GM18951 (cell line): ENCODE data around the gene LIMA1.
"Not testable (repeated sequence)": the region's sequence is repeated elsewhere in the genome, so short reads cannot be mapped to it uniquely, and the experiment has no call there.

Experiments used
- POLR2A ChIP-seq: IDR thresholded peaks from 4 replicates; pipeline ENCODE4 v1.6.1; 2011; ENCODE audit warnings: mild to moderate bottlenecking; ENCODE audit not compliant: insufficient read length, insufficient read depth; ENCODE audit errors: extremely low read depth
- in situ Hi-C: fragments of 300-500 bp; cut with MboI; formaldehyde crosslinking; loops from one replicate; pipeline ENCODE4 v1.12.0; 2022; ENCODE audit warnings: low sequenced_read_pairs, mixed read lengths, inconsistent platforms; ENCODE audit not compliant: unreplicated experiment

LIMA1 gene

DNA sequence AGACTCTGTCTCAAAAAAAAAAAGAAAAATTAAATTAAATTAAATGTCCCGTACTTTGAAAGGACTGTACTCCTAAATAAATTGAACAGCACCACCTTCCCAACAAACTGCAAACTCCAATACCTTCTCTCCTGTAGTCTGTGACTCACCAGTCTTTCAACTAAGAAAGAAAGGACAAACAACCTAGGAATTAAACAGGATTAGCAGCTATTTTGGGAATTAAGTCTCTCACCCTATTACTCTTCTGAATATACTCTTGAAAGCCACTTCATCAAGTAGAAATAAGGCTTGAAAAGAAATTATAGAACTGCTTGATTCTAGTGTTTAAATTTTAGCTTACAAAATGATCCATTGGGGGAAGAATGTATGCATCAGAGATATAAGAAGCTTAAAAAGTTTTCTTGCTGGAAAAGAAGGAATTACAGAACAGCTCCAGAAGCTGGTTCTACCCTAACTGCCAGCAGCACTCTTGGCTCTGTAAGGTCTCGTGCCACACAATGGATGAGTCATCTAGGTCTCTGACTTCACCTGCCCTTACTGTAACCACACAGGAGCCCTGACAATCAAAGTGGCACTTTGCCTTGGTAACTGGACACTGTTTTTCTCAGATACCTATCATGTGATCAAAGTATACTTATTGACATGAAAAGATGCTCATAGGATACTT lies 59.2 kb downstream of the LIMA1 start:
- TF ChIP-seq POLR2A = no peak
- in situ Hi-C loops = no loop called here

- in situ Hi-C loops = no loop called here
- TF ChIP-seq POLR2A = peak; percentile 29
Measured at GRCh38 chr12:50222275-50222783, 61.0 kb downstream of the LIMA1 start.

GRCh38 chr12:50221228-50222008 lies 61.9 kb downstream of the LIMA1 start:
- TF ChIP-seq POLR2A = peak; percentile 61
- in situ Hi-C loops = no loop called here

DNA sequence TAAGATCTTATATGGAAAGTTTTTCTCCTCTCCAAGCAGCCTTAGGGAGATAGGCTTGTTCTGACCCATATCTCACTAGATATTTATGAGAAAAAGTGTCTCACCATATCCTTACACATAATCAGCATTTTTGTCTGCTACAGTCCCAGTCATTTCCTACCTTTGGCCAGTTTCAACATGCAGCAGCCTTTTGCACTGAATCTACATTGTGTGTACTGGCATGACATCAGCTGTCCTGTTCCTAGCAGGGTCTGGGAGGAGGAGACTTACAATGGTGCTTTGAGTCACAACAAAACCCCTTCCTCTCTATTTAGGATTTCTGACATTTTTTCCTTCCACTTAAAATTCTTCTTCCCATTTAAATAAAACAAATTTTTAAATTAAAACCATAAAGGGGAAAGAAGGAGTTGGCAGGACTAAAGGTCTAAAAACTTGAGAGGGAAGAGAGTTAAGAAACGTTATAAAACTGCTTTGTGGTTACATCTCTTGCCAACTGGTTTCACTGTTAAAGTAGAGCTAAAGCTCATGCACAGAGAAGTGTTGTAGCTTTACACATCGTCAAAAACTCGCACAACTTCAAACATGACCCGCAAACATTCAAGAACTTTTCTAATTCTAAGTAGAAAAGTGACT lies 62.8 kb downstream of the LIMA1 start:
- in situ Hi-C loops = no loop called here
- TF ChIP-seq POLR2A = no peak

DNA sequence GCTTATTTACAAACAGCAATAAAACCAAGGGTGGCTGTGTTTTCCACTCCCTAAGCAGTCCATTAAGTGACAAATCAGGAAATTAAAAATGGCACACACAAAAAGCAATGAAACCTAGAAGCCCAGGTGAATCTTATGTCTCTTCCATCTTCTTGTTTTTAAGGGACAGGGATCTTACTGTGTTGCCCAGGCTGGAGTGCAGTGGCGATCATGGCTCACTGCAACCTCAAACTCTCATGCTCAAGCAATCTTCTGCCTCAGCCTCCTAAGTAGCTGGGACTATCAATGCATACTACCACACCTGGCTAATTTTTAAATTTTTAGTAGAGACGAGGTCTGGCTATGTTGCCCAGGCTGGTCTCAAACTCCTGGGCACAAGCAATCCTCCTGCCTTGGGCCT lies 63.8 kb downstream of the LIMA1 start:
- no peak for TF ChIP-seq POLR2A
- in situ Hi-C loops = no loop called here

- in situ Hi-C loops = not testable (repeated sequence)
Measured at GRCh38 chr12:50219001-50219400, 64.3 kb downstream of the LIMA1 start.

DNA sequence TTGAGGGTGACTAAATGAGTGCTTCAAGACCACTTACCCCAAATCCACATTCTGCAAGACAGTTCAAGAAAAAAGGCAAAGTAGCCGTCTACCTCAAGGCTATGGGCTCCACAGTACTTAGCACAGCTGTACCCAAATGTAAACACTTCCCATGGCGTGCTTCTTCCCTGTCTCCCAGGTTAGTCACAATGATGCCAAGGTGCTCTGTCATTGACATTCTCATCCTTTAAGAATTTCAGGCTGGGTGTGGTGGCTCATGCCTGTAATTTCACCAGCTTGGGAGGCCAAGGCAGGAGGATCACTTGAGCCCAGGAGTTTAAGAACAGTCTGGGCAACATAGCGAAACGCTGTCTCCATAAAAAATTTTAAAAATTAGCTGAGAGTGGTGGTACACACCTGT lies 64.9 kb downstream of the LIMA1 start:
- TF ChIP-seq POLR2A = no peak
- in situ Hi-C loops = no loop called here

GRCh38 chr12:50217202-50217601 lies 66.1 kb downstream of the LIMA1 start:
- in situ Hi-C loops = no loop called here
- no peak for TF ChIP-seq POLR2A

- in situ Hi-C loops = no loop called here
- no peak for TF ChIP-seq POLR2A
Measured at GRCh38 chr12:50215033-50215432, 68.3 kb downstream of the LIMA1 start.

DNA sequence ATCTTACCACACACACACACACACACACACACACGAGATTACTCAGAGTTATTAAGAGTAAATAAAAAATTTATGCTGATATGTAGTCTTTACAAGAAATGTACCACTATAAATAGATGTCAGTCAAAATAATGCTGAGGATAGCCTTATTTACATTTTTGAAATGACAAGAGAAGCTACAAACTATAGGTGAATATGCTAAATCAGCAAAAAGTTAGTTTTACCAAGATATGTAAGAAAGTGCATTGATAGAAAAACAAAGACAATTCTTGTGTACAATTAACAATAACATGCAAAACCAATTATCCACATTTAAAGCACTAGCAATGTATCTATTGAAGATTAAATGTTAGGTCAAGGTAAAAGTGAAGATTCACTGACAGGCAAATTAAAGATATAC lies 69.3 kb downstream of the LIMA1 start:
- in situ Hi-C loops = no loop called here
- no peak for TF ChIP-seq POLR2A

- in situ Hi-C loops = no loop called here
- TF ChIP-seq POLR2A = no peak
Measured at GRCh38 chr12:50213439-50213838, 69.9 kb downstream of the LIMA1 start.

DNA sequence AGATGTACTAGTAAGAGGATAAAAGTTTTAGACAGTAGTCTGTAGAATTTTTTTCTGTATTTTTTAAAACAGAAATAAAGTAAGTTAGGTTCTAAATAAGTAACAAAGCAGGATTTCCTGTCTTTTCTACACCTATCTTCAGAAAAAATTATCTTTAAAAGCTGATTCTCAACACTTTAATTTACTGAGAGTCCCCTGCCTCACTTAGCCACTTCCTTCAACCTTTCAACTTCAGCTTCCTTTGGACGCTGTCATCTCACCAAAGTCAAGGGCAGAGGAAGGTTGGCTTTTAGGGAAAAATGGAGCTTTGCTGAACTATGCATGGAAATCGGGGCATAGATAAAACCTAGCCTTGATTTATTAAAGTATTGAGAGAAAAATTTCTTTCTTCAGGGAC lies 71.3 kb downstream of the LIMA1 start:
- no peak for TF ChIP-seq POLR2A
- in situ Hi-C loops = no loop called here

- in situ Hi-C loops = no loop called here
- TF ChIP-seq POLR2A = no peak
Measured at GRCh38 chr12:50211392-50212070, 71.8 kb downstream of the LIMA1 start.

GRCh38 chr12:50207424-50207823 lies 75.9 kb downstream of the LIMA1 start:
- no peak for TF ChIP-seq POLR2A
- in situ Hi-C loops = no loop called here

GRCh38 chr12:50205648-50206047 lies 77.7 kb downstream of the LIMA1 start:
- no peak for TF ChIP-seq POLR2A
- in situ Hi-C loops = no loop called here
